Endothelial cell of umbilical vein (primary cell): Measurements from ENCODE around the gene CBFA2T3. TPM values are rescaled to one million over a fixed set of nuclear protein-coding genes. Genes with fewer than 3 reads are reported as not detected.

Experiments
- BruUV-seq: library from RNA; stranded (reverse); fragments of 400-500 nt; replicated peaks from 2 replicates; lab custom pipeline; 2021; lab: Mats Ljungman, UMichigan
- CTCF ChIA-PET: fragments of 300-600, 350-600 bp; sonication (Branson Sonifier 250); formaldehyde crosslinking; loops from one replicate; lab custom pipeline; 2021; ENCODE audit warnings: antibody characterized with exemption, inconsistent platforms; lab: Charles Lee
- POLR2A ChIA-PET: fragments of 300-600, 350-600 bp; sonication (Branson Sonifier 250); formaldehyde crosslinking; loops from one replicate; lab custom pipeline; 2021; ENCODE audit warnings: antibody characterized with exemption, inconsistent platforms; lab: Charles Lee
- DNase-seq: peaks from one replicate; pipeline ENCODE4 v3.0.0-alpha.2; 2011; ENCODE audit warnings: low read depth, low spot score
- FAIRE-seq: peaks from 2 replicates; lab custom pipeline; 2011; peaks lifted over from hg19 to GRCh38; lab: Jason Lieb, UNC
- H2AFZ ChIP-seq: 2 replicates; pipeline ENCODE4 v1.6.0; 2012; ENCODE audit warnings: low read depth, low read length, control low read depth, inconsistent platforms
- H3K27ac ChIP-seq: 2 replicates; pipeline ENCODE4 v1.5.1; 2011; ENCODE audit warnings: low read depth, mild to moderate bottlenecking, control low read depth, low read length, moderate library complexity; ENCODE audit not compliant: insufficient read depth
- H3K27me3 ChIP-seq, 2 experiments: 2 replicates each; pipeline versions ENCODE4 v1.6.0 to v1.6.1; 2011; ENCODE audit warnings: low read length in 2 of 2, mixed read lengths in 1 of 2; ENCODE audit not compliant: control insufficient read depth in 2 of 2, insufficient read depth in 2 of 2
- H3K36me3 ChIP-seq, 2 experiments: 2 replicates in 1 of 2; 3 replicates in 1 of 2; pipeline ENCODE4 v1.5.1; 2011; ENCODE audit warnings: low read length in 2 of 2, mild to moderate bottlenecking in 1 of 2, moderate library complexity in 1 of 2; ENCODE audit not compliant: control insufficient read depth in 2 of 2, insufficient read depth in 2 of 2; ENCODE audit errors: extremely low read depth in 1 of 2
- H3K4me1 ChIP-seq: 3 replicates; pipeline ENCODE4 v1.5.1; 2011; ENCODE audit warnings: mild to moderate bottlenecking, low read length; ENCODE audit not compliant: control insufficient read depth, insufficient read depth; ENCODE audit errors: extremely low read depth
- H3K4me2 ChIP-seq: 2 replicates; pipeline ENCODE4 v1.6.1; 2011; ENCODE audit warnings: low read length, control low read depth, mixed read lengths; ENCODE audit not compliant: insufficient read depth
- H3K4me3 ChIP-seq, 3 experiments: fragments of 200-600 bp in 1 of 3; sonication (generic), shearing (Covaris generic) in 1 of 3; replicated peaks in 1 of 3; 2 replicates each; pipeline ENCODE4 v1.5.1; 2011 to 2016; ENCODE audit warnings: control low read depth in 3 of 3, low read length in 3 of 3, mild to moderate bottlenecking in 2 of 3, inconsistent platforms in 1 of 3, low read depth in 1 of 3, moderate library complexity in 1 of 3; ENCODE audit not compliant: insufficient read depth in 1 of 3
- H3K79me2 ChIP-seq: 2 replicates; pipeline ENCODE4 v1.6.0; 2012; ENCODE audit warnings: low read length, inconsistent platforms; ENCODE audit not compliant: control insufficient read depth, insufficient read depth
- H3K9ac ChIP-seq: replicated peaks from 2 replicates; pipeline ENCODE3; 2011; ENCODE audit warnings: low read length, control low read depth; ENCODE audit not compliant: insufficient read depth; ENCODE audit errors: extremely low read depth
- H3K9me1 ChIP-seq: replicated peaks from 3 replicates; pipeline ENCODE4 v1.6.0; 2011; ENCODE audit warnings: mild to moderate bottlenecking, low read length; ENCODE audit not compliant: control insufficient read depth, insufficient read depth; ENCODE audit errors: extremely low read depth
- H3K9me3 ChIP-seq: replicated peaks from 2 replicates; pipeline ENCODE4 v1.5.1; 2012; ENCODE audit warnings: low read length, inconsistent platforms; ENCODE audit not compliant: control insufficient read depth, insufficient read depth
- H4K20me1 ChIP-seq: replicated peaks from 2 replicates; pipeline ENCODE3; 2011; ENCODE audit warnings: mild to moderate bottlenecking, low read length; ENCODE audit not compliant: control insufficient read depth, insufficient read depth; ENCODE audit errors: extremely low read depth
- EZH2 ChIP-seq: IDR thresholded peaks from 2 replicates; pipeline ENCODE4 v1.6.1; 2012; ENCODE audit warnings: borderline replicate concordance, low read depth, mild to moderate bottlenecking, moderate library complexity, low read length, inconsistent platforms; ENCODE audit not compliant: severe bottlenecking
- MYC ChIP-seq: IDR thresholded peaks from one replicate; pipeline ENCODE4 v1.6.1; 2011; ENCODE audit warnings: mild to moderate bottlenecking, low read depth, low read length
- POLR2A ChIP-seq: IDR thresholded peaks from 2 replicates; pipeline ENCODE4 v1.6.1; 2012; ENCODE audit warnings: low read depth, mild to moderate bottlenecking, control low read depth, low read length
- POLR2AphosphoS5 ChIP-seq: IDR thresholded peaks from 2 replicates; pipeline ENCODE4 v1.6.1; 2012; ENCODE audit warnings: low read depth, mild to moderate bottlenecking, control low read depth, low read length, moderate library complexity; ENCODE audit not compliant: insufficient read depth
- dilution Hi-C: fragments of 300-500 bp; cut with MboI; formaldehyde crosslinking; loops from one replicate; pipeline ENCODE4 v1.15.0; 2019; ENCODE audit warnings: low sequenced_read_pairs; ENCODE audit not compliant: extremely low pct_ligation_motif_present
- intact Hi-C: fragments of 100-400 bp; cut with micrococcal nuclease; formaldehyde crosslinking; loops from one replicate; pipeline ENCODE4 v1.10.0; 2022
- polyA plus RNA-seq, 4 experiments: library from polyadenylated mRNA; depleted of rRNA in 3 of 4; stranded (reverse) in 3 of 4; unstranded in 1 of 4; fragments of >200 nt; gene quantifications; 2 replicates each; pipeline versions ENCODE4 v1.2.1 to v1.2.3, GENCODE V29; 2011 to 2012; ENCODE audit warnings: missing spikeins in 1 of 4
- total RNA-seq: library from RNA; stranded (reverse); gene quantifications from 2 replicates; pipeline ENCODE4 v1.2.3, GENCODE V29; 2021
- TF ChIP-seq, protein P1 (sequence below), 2 donors: IDR thresholded peaks; 1 replicate in 1 of 2; 2 replicates in 1 of 2; pipeline ENCODE4 v1.5.1; 2011; ENCODE audit warnings: low read length in 2 of 2, mild to moderate bottlenecking in 2 of 2, moderate library complexity in 2 of 2, control low read depth in 1 of 2, inconsistent platforms in 1 of 2, low read depth in 1 of 2; ENCODE audit not compliant: insufficient read depth in 1 of 2; ENCODE audit errors: extremely low read depth in 1 of 2

The CBFA2T3 gene
- total and polyA plus RNA-seq, 2 donors (not counting 3 experiments of a cell fraction or from before 2014, with no cell fraction given): not detected

DNA sequence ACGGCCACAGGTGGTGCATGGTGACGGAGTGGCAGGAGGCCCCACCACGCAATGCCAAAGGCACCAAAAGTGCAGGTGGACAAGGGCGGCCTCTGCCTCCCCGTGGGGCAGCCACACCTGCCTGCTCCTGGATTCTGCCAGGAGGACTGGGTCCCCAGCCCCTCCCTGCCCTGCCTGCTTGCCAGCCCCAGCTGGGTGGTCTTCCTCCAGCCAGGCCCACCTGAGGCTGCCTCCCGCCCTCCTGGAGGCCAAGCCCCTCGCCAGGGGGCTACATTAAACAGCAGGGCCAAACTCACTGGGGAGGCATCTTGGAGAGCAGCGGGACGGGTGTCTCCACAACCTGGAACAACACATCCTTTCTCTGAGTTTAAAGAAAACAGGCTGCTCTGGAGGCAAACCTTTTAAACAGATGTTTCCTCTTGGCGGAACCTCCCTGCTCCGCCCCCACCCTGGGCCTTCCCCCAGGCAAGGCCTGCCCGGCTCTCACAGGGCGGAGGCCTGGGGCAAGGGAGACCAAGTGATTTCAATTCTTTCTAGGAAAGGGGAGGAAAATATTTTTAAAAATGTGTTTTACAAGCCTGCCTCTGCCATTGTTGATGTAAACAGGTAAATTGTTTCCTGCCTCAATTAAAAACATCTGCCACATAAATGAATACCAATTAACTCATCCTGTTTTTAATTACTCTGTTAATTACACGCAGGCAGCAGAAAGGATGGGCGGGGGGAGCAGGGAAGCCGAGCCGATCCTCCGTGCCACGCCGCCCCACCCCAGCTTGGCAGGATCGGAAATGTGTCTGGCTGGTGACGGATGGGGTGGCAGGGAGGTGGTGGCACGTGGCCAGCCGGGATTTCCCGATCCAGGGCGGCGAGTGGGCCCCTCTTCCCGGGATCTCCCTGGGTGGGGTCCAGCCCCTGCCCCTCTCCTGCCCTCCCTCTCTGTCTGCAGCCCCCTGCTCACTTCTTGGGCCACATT, 56.1 kb downstream of the CBFA2T3 start:
- ChIA-PET CTCF (interaction anchor here (0.7 to 2.3 kb wide), 2 partner anchors 63 to 290 kb away, joined by 3 to 7 read pairs; no protein-coding TSS in a partner anchor), POLR2A (no interaction called here)
- BruUV-seq: no TSS peak
- Histone ChIP-seq H4K20me1 (no peaks in the 10 kb centered on the region), H3K9me3 (no peaks in the 10 kb centered on the region), H3K4me2 (peak overlapping the region; percentile 74), H3K79me2 (no peaks in the 10 kb centered on the region), H2AFZ (peak overlapping the region; percentile 76), H3K27me3 (no peaks in the 10 kb centered on the region), H3K4me3 (peak overlapping the region in 1 of 3 experiments; percentile 4), H3K4me1 (peaks cover 27% of the 10 kb centered on the region), H3K36me3 (no peaks in the 10 kb centered on the region), H3K27ac (peak overlapping the region; percentile 87), H3K9ac (peak overlapping the region; percentile 74), H3K9me1 (no peaks in the 10 kb centered on the region)
- TF ChIP-seq MYC: no peak
- TF ChIP-seq POLR2AphosphoS5: peak; percentile 58
- TF ChIP-seq POLR2A: peak; percentile 55
- TF ChIP-seq, protein P1, sequence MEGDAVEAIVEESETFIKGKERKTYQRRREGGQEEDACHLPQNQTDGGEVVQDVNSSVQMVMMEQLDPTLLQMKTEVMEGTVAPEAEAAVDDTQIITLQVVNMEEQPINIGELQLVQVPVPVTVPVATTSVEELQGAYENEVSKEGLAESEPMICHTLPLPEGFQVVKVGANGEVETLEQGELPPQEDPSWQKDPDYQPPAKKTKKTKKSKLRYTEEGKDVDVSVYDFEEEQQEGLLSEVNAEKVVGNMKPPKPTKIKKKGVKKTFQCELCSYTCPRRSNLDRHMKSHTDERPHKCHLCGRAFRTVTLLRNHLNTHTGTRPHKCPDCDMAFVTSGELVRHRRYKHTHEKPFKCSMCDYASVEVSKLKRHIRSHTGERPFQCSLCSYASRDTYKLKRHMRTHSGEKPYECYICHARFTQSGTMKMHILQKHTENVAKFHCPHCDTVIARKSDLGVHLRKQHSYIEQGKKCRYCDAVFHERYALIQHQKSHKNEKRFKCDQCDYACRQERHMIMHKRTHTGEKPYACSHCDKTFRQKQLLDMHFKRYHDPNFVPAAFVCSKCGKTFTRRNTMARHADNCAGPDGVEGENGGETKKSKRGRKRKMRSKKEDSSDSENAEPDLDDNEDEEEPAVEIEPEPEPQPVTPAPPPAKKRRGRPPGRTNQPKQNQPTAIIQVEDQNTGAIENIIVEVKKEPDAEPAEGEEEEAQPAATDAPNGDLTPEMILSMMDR (IDR thresholded peaks at IDR 0.05; ENCODE audit: extremely low read depth in 1 of 2, insufficient read depth in 1 of 2, low read depth in 1 of 2, low read length in 2 of 2): no peak
- no peak for TF ChIP-seq EZH2
- FAIRE-seq (peak; percentile 93), DNase-seq (peak; percentile 91)
- dilution Hi-C loops: no loop called here
- intact Hi-C loops: loop anchor here (2.0 to 5.0 kb wide), 2 partner anchors 20 to 109 kb away; partner anchors contain the start of gene APRT
